ENCODE measurements around the gene SLC18B1. TPM values are rescaled to one million over a fixed set of nuclear protein-coding genes. Genes with fewer than 3 reads are reported as not detected.
A peak's percentile ranks its signal among the peaks of the same experiment; 100 is the strongest.

Gene SLC18B1
- 8.4 TPM for polyA plus RNA-seq (2013, experiment 1 of 4)
- polyA plus RNA-seq (2013, experiment 2 of 4) = 8.0 TPM
- 7.2 TPM for polyA plus RNA-seq (2013, experiment 3 of 4)
- 8.8 TPM for polyA plus RNA-seq (2013, experiment 4 of 4)

DNA sequence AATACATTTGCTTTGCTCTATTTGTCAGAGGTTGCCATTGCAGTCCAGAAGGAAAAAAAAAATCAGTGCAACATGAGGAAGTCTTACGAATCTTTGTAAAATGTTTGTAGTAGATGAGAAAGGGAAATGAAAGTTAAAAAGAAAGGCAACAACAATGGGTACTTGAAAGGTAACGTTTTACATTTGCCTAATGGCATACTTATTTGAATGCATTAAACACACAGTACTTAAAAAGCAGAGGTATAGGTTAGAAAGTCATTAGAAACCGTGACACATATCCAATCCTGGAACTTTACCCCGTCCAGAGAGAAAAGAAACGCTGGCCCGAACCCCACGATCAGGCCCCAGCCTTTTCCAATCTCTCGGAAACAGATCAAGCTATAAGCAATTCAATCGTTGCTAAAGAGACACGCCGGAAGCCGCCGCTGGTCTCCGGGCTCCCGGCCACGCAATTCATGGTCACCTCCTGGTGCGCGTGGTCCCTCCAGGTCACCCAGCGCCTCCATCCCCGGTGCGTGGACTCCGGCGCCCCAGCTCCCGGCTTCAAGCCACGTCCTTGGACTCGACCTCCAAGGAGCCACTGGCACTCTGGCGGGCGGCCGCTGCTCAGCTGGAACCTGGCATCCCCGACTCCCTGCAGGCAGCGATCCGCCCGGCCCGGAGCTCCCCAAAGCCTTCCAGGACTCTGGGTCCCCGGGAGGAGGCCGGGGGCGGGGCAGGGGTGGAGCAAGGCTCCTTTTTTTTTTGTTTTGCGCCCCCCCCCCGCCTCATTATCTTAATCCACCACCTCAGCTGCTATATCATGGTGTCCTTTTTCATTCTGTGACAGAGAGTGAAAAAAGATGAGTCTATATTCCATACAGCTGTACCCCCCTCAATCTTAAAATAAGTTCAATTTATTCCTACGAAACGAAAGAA is at the start of gene SLC18B1:
Gene SLC18B1 (minus strand): TSS at position 687 of the 918 bp plus-strand sequence. CDS start 181 bp downstream, at position 506.
- H3K4me1 ChIP-seq (ENCODE audit: control insufficient read depth, insufficient read depth, low read length) = no peaks in the 10 kb centered on the region
- peaks cover 7% of the 10 kb centered on the region for H3K27me3 ChIP-seq (ENCODE audit: control insufficient read depth, insufficient read depth, low read length, poor library complexity, severe bottlenecking)
- H3K36me3 ChIP-seq (ENCODE audit: control insufficient read depth, insufficient read depth, low read length) = no peaks in the 10 kb centered on the region
- no peaks in the 10 kb centered on the region for H3K9me3 ChIP-seq (ENCODE audit: control insufficient read depth, low read length)
- H3K4me3 ChIP-seq (ENCODE audit: insufficient read depth, low read depth, low read length) = peak within 1 kb of the TSS; percentile 65
- WGBS, 2 experiments = 2 to 3% methylated on average over 38 to 40 of the region's 41 CpGs
- H3K27ac ChIP-seq (ENCODE audit: insufficient read depth, low read depth, low read length, poor library complexity, severe bottlenecking) = no peak within 1 kb of the TSS

DNA sequence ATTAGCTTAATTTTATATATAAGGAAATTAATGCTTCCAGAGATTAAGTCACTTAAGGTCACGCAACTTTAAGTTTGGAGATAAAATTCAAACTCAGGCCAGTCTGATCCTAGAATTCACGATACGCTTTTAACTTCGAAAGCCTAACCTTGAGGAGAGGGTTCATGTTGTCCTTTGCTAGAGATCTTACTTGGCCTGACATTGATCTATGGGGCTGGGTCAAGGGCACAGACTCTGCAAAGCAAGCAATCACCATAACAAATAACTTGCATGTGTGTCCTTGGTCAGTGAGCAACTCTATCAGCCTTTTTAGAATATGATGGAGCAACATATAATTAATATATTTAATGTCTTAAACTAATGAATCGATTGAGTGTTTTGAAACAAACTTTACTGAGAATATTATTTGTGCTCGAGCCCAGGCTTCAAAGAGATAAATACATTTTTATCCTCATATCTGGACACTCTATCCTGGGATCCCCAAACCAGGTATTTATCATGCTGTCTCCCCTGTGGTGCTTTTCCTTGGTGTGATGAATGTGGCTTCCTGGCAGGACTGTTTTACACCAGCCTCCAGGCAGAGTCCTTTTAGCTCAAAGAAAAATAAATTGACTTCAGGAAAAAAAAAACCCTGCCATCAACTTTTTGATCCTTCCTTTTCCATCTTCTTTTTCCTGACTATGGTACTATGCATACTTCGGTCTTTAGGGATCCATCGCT is 45.0 kb upstream of the SLC18B1 start:
- Histone ChIP-seq H3K27ac (ENCODE audit: insufficient read depth, low read depth, low read length, poor library complexity, severe bottlenecking) (no peak overlapping the region), H3K36me3 (ENCODE audit: control insufficient read depth, insufficient read depth, low read length) (no peaks in the 10 kb centered on the region), H3K27me3 (ENCODE audit: control insufficient read depth, insufficient read depth, low read length, poor library complexity, severe bottlenecking) (no peaks in the 10 kb centered on the region), H3K9me3 (ENCODE audit: control insufficient read depth, low read length) (no peaks in the 10 kb centered on the region), H3K4me3 (ENCODE audit: insufficient read depth, low read depth, low read length) (no peak overlapping the region), H3K4me1 (ENCODE audit: control insufficient read depth, insufficient read depth, low read length) (no peaks in the 10 kb centered on the region)
- WGBS, 2 experiments = 86 to 88% methylated on average over 7 to 8 of the region's 8 CpGs

DNA sequence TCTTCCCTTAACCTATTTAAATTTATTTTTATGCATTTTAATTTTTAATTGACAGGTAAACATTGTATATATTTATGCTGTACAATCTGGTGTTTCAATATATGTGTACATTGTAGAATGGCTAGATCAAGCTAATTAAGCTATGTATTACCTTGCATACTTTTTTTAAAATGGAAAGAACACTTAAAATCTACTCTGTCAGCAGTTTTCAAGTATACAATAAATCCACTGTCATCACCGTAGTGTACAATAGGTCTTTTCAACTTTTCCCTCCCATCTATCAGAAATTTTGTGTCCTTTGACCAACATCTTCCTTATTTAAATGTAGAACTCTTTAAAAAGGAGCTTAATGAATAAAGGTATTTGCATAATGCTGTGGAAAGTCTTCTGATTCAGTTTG is 43.5 kb upstream of the SLC18B1 start:
- Histone ChIP-seq H3K27ac (ENCODE audit: insufficient read depth, low read depth, low read length, poor library complexity, severe bottlenecking) (no peak overlapping the region), H3K27me3 (ENCODE audit: control insufficient read depth, insufficient read depth, low read length, poor library complexity, severe bottlenecking) (no peaks in the 10 kb centered on the region), H3K9me3 (ENCODE audit: control insufficient read depth, low read length) (no peaks in the 10 kb centered on the region), H3K4me3 (ENCODE audit: insufficient read depth, low read depth, low read length) (no peak overlapping the region), H3K4me1 (ENCODE audit: control insufficient read depth, insufficient read depth, low read length) (no peaks in the 10 kb centered on the region), H3K36me3 (ENCODE audit: control insufficient read depth, insufficient read depth, low read length) (no peaks in the 10 kb centered on the region)
- WGBS, 2 experiments = 80 to 82% methylated on average over 1 of the region's 1 CpG

DNA sequence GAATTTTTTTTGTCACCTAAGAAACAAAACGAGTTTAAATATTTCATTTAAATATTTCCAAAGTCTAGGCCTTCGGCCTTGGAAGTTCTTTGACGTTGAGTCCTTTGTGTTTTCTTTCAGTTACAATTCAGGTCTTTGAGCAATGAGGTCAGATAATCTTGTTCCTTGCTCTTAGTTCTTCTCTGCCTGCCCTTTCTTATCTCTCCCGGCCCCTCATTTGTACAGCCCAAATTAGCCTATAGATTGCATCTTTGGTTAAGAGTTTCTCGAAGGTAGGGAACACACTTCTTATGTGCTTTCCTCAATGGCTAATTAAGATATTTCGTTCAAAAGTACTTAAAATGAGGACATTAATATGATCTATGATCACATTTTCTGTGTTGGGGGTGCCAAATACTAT is 34.5 kb upstream of the SLC18B1 start:
- H3K36me3 ChIP-seq (ENCODE audit: control insufficient read depth, insufficient read depth, low read length) = no peaks in the 10 kb centered on the region
- H3K27ac ChIP-seq (ENCODE audit: insufficient read depth, low read depth, low read length, poor library complexity, severe bottlenecking) = no peak overlapping the region
- no peaks in the 10 kb centered on the region for H3K4me1 ChIP-seq (ENCODE audit: control insufficient read depth, insufficient read depth, low read length)
- 91 to 93% methylated on average over 5 to 6 of the region's 6 CpGs for WGBS, 2 experiments
- no peaks in the 10 kb centered on the region for H3K9me3 ChIP-seq (ENCODE audit: control insufficient read depth, low read length)
- no peak overlapping the region for H3K4me3 ChIP-seq (ENCODE audit: insufficient read depth, low read depth, low read length)
- no peaks in the 10 kb centered on the region for H3K27me3 ChIP-seq (ENCODE audit: control insufficient read depth, insufficient read depth, low read length, poor library complexity, severe bottlenecking)

DNA sequence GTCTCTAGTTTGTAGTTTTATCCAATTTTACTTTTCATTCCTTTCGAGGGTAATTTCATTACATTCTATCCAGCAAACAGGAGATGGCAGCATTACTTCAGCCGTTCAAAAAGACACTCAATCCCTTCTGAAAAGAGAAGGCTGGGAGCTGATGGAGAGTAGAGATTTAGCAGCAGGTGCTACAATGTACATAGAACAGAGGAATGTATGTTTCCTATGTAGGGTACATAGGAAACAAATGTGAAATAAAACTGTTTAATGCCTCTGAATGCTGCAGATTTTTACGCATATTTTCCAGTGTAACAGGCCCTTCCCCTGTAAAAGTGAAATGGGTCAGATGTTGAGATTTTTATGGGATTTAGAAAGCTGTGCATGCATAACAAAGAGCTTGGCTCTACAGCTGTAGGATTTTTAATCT is 31.9 kb upstream of the SLC18B1 start:
- H3K36me3 ChIP-seq (ENCODE audit: control insufficient read depth, insufficient read depth, low read length) = no peaks in the 10 kb centered on the region
- 31 to 87% methylated on average over 1 to 3 of the region's 3 CpGs for WGBS, 2 experiments
- H3K9me3 ChIP-seq (ENCODE audit: control insufficient read depth, low read length) = no peaks in the 10 kb centered on the region
- no peak overlapping the region for H3K4me3 ChIP-seq (ENCODE audit: insufficient read depth, low read depth, low read length)
- H3K27ac ChIP-seq (ENCODE audit: insufficient read depth, low read depth, low read length, poor library complexity, severe bottlenecking) = no peak overlapping the region
- no peaks in the 10 kb centered on the region for H3K4me1 ChIP-seq (ENCODE audit: control insufficient read depth, insufficient read depth, low read length)
- H3K27me3 ChIP-seq (ENCODE audit: control insufficient read depth, insufficient read depth, low read length, poor library complexity, severe bottlenecking) = no peaks in the 10 kb centered on the region

DNA sequence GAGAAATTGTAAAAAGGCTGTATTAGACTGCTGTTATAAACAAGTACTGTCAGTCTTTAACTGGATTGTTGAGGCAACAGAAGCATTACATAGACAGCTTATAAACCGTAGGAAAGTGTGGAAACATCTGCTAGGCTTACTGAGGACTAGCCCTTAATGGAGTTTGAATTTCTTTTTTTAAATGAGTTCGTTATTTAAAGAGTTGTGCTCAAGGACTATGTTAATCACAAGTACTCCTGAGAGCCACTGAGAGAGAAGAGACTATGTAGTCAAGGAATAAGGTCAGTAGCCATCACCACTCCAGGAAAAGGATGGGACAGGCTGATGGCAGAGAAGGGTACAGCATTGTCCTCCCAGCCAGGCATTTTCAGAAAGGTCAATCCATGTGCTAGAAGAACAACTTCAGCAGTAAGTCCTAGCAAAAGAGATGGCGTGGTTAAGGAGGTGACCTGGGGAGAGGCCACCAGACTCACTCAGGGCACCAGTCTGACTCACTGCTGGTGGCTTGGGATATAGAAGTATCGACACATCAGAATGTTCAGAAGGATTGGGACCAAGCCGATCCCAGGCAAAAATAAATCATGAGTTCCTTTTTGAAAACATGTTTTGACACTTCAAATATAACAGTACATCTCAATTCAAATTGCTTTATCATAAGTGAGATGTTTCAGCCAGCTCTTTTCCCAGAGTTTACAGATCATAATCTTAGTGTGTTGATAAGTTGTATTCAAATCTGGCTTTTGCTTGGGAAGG is 22.4 kb upstream of the SLC18B1 start:
- no peak overlapping the region for H3K4me3 ChIP-seq (ENCODE audit: insufficient read depth, low read depth, low read length)
- 87 to 91% methylated on average over 5 of the region's 5 CpGs for WGBS, 2 experiments
- H3K9me3 ChIP-seq (ENCODE audit: control insufficient read depth, low read length) = no peaks in the 10 kb centered on the region
- no peak overlapping the region for H3K27ac ChIP-seq (ENCODE audit: insufficient read depth, low read depth, low read length, poor library complexity, severe bottlenecking)
- peaks cover 37% of the 10 kb centered on the region for H3K36me3 ChIP-seq (ENCODE audit: control insufficient read depth, insufficient read depth, low read length)
- H3K4me1 ChIP-seq (ENCODE audit: control insufficient read depth, insufficient read depth, low read length) = peaks cover 5% of the 10 kb centered on the region
- no peaks in the 10 kb centered on the region for H3K27me3 ChIP-seq (ENCODE audit: control insufficient read depth, insufficient read depth, low read length, poor library complexity, severe bottlenecking)

DNA sequence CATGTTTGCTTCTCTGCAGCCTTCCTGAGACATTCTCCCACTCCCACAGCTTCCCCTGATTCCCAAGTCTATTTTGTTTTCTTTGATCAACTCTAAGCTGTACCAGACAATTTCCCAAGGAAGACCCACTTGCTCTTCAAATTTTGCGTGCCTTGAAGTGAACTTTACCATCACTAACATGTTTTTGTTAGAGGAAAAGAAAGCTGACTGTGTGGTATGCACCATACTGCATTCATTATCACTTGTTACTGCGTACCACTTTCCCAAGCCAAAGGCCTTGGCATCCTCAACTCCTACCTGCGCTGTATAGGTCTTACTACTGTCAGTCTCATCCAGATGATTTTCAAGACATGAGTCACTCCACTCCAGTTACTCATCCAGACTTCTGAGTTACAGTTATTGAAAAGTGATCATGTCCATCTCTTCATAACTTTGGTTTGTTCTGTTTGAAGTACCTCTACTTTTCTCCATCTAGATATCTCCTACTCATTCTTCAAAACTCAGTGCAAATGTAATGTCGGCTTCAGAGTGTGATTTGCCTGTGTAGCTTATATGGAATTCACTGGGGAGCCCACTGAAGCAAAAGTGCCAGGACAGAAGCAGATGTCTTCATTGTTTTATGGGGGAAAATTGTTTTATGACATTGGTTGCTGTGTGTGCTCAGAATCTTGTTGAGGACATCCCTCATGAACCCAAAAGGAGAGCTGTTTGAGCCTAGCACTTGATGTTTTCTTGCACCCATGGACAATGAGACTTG is 21.1 kb upstream of the SLC18B1 start:
- no peaks in the 10 kb centered on the region for H3K9me3 ChIP-seq (ENCODE audit: control insufficient read depth, low read length)
- no peak overlapping the region for H3K27ac ChIP-seq (ENCODE audit: insufficient read depth, low read depth, low read length, poor library complexity, severe bottlenecking)
- H3K36me3 ChIP-seq (ENCODE audit: control insufficient read depth, insufficient read depth, low read length) = peaks cover 38% of the 10 kb centered on the region
- H3K4me3 ChIP-seq (ENCODE audit: insufficient read depth, low read depth, low read length) = no peak overlapping the region
- peaks cover 7% of the 10 kb centered on the region for H3K4me1 ChIP-seq (ENCODE audit: control insufficient read depth, insufficient read depth, low read length)
- H3K27me3 ChIP-seq (ENCODE audit: control insufficient read depth, insufficient read depth, low read length, poor library complexity, severe bottlenecking) = no peaks in the 10 kb centered on the region
- 94 to 97% methylated on average over 4 of the region's 4 CpGs for WGBS, 2 experiments

DNA sequence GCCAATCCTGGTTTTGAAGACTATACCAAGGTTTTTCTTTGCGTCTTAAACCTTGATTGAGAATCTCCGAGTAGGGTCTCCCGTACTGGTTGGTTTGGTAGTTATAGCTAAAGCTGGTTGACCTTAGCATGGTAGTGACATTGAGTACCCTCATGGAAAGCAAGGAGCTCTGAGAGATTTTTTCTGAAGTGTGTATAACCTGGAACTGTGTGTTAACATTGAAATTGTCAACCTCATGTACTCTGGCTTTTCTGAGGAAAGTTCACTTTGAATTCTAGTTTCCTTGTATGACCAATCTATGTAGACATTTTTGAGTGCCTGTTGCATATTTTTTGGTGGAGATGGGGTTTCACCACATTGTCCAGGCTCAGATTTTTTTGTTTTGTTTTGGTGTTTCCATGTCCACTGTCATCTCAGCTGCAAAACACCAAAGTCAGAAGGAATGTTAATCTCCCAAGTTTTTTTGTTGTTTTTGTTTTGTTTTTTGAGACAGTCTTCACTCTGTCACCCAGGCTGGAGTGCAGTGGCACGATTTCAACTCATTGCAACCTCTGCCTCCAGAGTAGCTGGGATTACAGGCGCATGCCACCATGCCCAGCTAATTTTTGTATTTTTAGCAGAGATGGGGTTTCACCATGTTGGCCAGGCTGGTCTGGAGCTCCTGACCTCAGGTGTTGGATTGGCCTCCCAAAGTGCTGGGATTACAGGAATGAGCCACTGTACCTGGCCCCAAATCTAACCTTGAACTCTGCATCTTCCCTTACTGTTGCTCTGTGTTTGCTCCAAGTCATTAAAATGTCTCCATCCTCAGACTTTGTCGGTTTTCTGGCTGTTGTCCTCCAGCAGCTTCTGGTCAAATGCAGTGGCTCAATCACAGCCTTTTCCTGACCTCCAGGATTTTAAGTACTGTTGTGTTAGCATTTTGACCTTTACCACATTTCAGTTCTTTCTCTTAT is 20.2 kb upstream of the SLC18B1 start:
- Histone ChIP-seq H3K9me3 (ENCODE audit: control insufficient read depth, low read length) (no peaks in the 10 kb centered on the region), H3K27ac (ENCODE audit: insufficient read depth, low read depth, low read length, poor library complexity, severe bottlenecking) (peak overlapping the region; percentile 39), H3K4me1 (ENCODE audit: control insufficient read depth, insufficient read depth, low read length) (peaks cover 7% of the 10 kb centered on the region), H3K27me3 (ENCODE audit: control insufficient read depth, insufficient read depth, low read length, poor library complexity, severe bottlenecking) (no peaks in the 10 kb centered on the region), H3K4me3 (ENCODE audit: insufficient read depth, low read depth, low read length) (no peak overlapping the region), H3K36me3 (ENCODE audit: control insufficient read depth, insufficient read depth, low read length) (peaks cover 38% of the 10 kb centered on the region)
- 92 to 93% methylated on average over 6 of the region's 6 CpGs for WGBS, 2 experiments
